SK-N-SH treated with all-trans-retinoic acid at 6 μM for 48 hours (cell line): Measurements from ENCODE around the gene NPY4R2.
"Not testable (repeated sequence)": the region's sequence is repeated elsewhere in the genome, so short reads cannot be mapped to it uniquely, and the experiment has no call there.

Source experiments
- ATAC-seq: fragments of 200-7000 bp; cut with Tn5 transposase; 3 replicates; pipeline ENCODE4 v1.9.1; 2020; ENCODE audit warnings: mild to moderate bottlenecking, moderate library complexity

The NPY4R2 gene

GRCh38 chr10:47918475-47918874 lies at the start of gene NPY4R2:
Gene NPY4R2, plus strand, starts transcription at chr10:47918662. Its CDS starts 3,326 bp downstream, at chr10:47921988.
- not testable (repeated sequence) for ATAC-seq

GRCh38 chr10:47870887-47871286 lies 47.6 kb upstream of the NPY4R2 start:
- ATAC-seq, result not testable (repeated sequence)

GRCh38 chr10:47871485-47872180 lies 46.8 kb upstream of the NPY4R2 start:
- ATAC-seq, result not testable (repeated sequence)

GRCh38 chr10:47872236-47872635 lies 46.2 kb upstream of the NPY4R2 start:
- not testable (repeated sequence) for ATAC-seq

GRCh38 chr10:47884239-47884638 lies 34.2 kb upstream of the NPY4R2 start:
- not testable (repeated sequence) for ATAC-seq

GRCh38 chr10:47884934-47885333 lies 33.5 kb upstream of the NPY4R2 start:
- ATAC-seq, result not testable (repeated sequence)

GRCh38 chr10:47886356-47886755 lies 32.1 kb upstream of the NPY4R2 start:
- not testable (repeated sequence) for ATAC-seq

DNA sequence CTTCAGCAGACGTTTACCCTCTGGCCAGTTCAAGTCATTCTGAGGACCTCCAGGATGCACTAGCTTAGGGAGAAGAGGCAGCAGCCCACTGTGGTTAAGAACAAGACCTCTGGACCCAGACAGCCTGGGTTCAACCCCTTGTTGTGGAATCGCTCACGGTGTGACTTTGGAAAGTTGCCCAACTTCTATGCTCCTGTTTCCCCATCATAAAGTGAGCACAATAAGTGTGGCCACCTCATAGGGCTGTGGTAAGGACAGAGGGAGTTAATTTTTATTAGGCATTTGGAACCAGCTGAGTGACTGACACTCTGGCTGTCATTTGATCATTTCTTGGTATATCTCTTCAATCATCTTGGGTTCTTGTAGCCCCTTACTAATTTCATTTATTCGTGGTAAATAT lies 31.6 kb upstream of the NPY4R2 start:
- ATAC-seq, result not testable (repeated sequence)

GRCh38 chr10:47890737-47891136 lies 27.7 kb upstream of the NPY4R2 start:
- not testable (repeated sequence) for ATAC-seq

- peak; percentile 48 for ATAC-seq
Measured at GRCh38 chr10:47892494-47893261, 25.8 kb upstream of the NPY4R2 start.

DNA sequence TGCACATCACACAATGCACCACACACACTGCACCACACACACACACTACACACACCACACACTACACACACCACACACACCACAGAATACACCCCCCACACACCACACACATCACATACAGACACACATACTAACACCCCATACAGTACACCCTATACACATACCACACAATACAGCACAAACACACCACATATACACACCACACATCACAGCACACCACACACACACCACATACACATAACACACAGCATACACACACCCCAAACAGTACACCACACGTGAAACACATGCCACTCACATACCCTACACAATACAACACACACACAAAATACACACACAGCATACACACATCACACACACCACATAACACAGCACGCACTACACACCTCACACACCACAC lies 23.9 kb upstream of the NPY4R2 start:
- not testable (repeated sequence) for ATAC-seq

DNA sequence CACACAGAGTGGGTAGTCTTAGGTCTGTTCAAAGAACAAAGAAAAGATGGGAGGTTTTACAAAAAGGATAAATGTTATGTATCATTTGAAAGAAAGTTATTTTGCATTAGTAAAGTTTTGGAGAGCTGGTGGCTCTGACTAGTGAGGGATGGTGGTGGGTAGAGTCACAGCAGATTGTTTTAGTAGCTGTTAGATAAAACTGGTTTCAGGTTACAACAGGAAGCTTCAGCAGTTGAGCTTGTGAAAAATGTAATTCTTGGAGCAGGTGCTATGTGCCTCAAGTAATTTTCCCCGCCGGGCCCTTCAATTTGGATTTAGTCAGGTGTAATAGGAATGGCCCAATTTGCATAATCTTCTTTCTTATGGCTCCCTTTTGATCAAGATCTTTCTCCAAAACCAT lies 20.6 kb upstream of the NPY4R2 start:
- ATAC-seq, result not testable (repeated sequence)

DNA sequence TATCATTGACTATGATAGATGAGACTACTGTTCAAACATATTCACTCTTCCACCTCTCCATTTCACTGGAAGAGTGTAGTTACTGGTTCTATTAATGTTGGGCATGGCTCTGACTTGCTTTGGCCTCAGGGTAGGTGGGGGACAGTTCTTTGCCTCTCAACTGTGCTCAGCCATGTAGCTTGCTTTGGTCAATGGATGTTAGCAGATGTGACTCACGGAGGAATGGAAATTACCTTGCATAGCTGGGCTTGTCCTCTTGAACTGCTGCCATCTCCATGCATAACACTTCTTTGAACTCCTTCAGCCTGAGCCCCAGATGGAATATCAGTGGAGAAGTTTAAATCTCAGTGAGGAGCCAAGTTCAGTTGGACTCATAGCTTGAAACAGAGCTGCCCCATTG lies 9.1 kb upstream of the NPY4R2 start:
- not testable (repeated sequence) for ATAC-seq

DNA sequence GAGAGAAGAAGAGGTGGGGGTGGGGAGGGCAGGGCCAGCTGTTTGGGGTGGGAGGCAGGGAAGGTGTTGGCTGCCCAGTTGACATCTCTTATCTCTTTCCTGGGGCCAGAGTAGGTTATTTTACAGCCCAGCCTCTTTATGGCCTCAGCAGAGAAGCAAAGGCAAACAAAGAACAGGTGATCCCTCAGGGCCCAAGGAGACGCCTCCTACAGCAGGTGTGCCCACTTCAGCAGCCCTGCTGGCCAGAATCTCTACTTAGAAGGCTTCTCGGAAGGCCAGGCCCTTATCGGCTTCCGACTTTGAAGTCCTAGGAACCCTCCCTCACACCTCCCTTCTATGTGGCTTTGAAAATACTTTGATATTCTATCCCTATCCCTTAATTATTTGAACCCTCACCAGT lies 8.0 kb upstream of the NPY4R2 start:
- ATAC-seq, result not testable (repeated sequence)

DNA sequence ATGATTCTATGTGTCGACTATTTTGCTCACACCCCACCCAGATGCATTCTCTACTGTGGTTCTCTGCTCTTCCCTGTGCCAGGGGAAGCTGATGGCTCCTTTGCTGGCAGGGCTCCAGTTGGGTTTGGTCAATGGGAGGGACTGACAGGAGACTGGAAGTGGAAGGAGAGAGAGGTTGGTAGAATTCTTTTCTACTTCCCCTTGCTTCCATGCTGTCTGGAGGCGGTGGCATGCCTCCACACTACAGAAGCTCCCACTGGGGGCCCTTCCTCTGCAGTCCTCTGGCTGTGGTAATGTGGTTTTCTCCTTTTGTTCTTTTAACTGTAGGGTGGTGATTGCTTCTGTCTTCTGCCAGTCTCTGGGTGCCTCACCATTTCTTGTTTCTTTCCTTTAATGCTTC lies 4.4 kb upstream of the NPY4R2 start:
- not testable (repeated sequence) for ATAC-seq

- ATAC-seq, result peak; percentile 77
Measured at GRCh38 chr10:47915849-47916548, 2.5 kb upstream of the NPY4R2 start.

DNA sequence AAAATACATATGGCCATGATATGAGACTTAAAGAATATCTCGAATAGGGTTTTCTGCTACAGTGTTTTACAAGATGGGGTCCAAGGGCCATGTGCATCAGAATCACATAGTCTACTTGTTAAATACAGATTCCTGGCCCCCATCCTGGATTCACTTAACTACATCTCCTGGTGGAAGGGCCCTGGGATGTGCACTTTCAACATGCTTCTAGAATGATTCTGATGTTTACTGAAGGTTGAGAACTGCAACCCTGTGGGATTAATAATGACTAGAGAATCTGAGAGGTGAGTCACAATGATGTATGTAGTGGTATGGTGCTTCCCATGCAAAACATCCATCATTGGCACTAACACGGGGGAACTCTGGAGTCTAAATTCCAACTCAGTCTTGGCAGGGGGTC lies 2.1 kb downstream of the NPY4R2 start:
- not testable (repeated sequence) for ATAC-seq

DNA sequence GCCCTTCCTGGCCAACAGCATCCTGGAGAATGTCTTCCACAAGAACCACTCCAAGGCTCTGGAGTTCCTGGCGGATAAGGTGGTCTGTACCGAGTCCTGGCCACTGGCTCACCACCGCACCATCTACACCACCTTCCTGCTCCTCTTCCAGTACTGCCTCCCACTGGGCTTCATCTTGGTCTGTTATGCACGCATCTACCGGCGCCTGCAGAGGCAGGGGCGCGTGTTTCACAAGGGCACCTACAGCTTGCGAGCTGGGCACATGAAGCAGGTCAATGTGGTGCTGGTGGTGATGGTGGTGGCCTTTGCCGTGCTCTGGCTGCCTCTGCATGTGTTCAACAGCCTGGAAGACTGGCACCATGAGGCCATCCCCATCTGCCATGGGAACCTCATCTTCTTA lies 4.0 kb downstream of the NPY4R2 start:
- ATAC-seq, result not testable (repeated sequence)

DNA sequence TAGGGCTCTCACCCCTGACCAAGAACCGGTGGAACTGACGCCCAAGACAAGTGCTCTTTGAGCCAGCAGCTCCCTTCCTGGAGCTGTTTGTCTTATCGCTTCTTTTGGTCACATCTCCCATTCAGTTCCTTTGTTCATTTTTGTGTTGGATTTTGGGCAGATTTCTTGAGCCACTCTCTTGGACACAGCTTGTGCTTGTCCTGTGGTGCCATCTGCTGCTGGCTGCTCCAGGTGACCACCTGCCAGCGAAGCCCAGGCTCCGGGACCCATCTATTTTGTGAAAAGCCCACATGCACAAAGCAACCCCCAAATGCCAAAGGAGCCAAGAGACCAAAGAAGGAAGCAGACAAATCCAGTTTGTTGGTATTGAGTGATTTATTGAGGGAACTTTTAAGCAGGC lies 6.2 kb downstream of the NPY4R2 start:
- ATAC-seq, result peak; percentile 36; the same call in 1 of the 3 replicates

DNA sequence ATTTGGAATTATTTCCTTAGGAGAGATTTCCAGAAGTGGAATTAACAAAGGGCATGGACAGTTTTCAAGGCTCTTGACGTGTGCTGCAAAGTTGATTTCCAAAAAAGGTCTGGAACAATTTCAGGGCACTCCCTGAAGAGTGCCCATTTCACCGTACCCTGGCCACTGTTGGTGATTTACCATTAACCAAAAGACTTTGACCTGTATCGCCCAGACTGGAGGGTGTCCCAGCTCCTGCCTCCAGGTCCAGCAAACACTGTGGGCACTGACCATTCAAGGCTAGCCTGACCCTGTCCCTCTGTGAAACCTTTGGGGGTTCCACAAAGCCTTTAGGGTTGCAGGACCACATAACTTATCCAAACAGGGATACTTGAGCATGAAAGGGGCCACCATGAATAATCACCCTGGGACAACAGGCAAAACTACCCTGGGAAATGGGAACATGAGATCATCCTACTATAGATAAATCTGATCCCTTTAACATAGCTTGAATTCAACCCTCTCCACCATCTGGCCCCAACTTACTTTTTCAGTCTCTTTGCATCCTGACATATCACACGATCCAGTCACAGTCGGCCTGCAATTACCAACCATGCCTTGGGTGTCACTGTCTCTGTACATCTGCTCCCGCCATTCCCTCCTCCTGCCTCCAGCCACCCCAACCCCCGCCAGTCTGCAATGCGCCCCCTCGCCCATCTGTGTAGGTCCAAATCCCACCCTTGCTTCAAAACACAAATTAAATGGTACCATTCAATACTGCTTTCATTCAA lies 8.9 kb downstream of the NPY4R2 start:
- not testable (repeated sequence) for ATAC-seq

DNA sequence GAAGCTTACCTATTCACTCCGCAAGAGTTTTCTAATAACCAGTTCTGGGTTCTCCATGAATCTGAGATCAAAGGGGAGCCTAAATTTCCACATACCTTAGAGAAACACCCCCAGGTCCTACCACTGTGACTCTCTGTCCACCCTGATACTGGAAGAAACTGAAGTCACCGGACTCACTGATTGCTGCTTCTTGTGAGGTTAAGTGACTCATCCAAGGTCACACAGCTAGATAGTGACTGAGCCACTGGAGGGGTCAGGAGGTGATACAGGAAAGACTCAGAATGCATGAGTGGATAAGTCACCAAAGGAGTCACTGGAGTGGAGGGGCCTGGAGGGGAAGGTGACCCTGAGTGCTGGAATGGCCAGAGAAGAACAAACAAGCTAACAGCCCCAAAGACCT lies 9.8 kb downstream of the NPY4R2 start:
- ATAC-seq, result not testable (repeated sequence)

DNA sequence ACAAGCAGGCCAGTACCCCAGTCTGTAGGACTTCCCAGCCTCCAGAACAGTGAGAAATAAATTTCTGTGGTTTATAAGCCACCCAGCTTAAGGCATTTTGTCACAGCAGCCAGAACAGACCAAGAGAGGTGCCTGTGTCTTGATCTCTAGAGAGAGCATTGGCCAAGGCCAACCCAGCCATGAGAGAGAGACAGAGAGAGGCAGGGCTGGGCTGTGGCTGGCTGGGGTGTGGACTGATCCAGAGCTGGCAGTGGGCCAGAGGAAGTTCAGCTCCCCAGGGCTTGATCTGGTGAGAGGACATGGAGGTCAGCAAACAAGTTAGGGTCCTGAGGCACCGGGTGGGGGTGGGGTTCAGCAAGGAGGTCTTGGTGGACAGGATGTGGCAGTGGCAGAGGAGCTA lies 14.4 kb downstream of the NPY4R2 start:
- not testable (repeated sequence) for ATAC-seq

DNA sequence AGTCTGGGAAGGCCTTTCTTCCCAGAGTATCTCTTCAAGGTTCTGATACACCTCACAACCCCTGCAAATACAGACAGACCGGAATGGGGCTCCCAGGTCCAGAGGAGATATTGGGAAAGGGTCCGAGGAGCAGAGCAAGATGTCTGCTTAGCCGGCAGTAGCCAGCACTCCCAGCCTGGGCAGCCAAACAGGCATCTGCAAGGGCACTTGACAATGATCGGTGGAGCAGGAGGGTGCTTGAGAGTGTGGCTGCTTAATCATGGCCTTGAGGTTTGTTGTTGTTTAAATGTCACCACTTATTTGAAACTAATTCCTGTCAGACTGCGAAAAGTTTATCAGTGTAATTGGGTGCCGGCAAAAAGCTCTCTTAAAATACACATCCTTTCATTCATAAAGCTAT lies 15.0 kb downstream of the NPY4R2 start:
- ATAC-seq, result not testable (repeated sequence)
